GM19099 (cell line): ENCODE data around the gene ADAMTSL1.

Source experiments
- POLR2A ChIP-seq: IDR thresholded peaks from 3 replicates; pipeline ENCODE4 v1.6.1; 2011; ENCODE audit warnings: low read depth; ENCODE audit not compliant: insufficient read length; ENCODE audit errors: extremely low read depth

Gene ADAMTSL1

DNA sequence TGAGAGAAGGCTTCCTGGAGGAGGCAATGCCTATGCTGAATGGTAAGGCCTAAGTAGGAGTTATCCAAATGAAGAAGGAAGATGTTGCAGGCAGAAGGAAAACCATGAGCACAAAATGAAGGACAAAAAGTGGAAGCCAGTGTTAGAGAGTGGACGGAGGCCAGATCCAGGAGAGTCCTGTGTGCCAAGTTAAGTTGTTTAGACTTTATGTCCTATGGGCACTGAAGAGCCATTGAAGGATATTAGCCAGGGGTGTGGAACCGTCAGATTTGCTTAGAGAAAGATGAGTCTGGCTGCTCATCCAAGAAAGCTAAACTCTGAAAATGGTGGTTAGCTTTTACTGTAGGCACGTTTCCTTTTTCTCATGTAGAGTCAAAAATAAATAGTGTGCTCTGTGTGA, 254.7 kb downstream of the ADAMTSL1 start:
- TF ChIP-seq POLR2A: no peak

DNA sequence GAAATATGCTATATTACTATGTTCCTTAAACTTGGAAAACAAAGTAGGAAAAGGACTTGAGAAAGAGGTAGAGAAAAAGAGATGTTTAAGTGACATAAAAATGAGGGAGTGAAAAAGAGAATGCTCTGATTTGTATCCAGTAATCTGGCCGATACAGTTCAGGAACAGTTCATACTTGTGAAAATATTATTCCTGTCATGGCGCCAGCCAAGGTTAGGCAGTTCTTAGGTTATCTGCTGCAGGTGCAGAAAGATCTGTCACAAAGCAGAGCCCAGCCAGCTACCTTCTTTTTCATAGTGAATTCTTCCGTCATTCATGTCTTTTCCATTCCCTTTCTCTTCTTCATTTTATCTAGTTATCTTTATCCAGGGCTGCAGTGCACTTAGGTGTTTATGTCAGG, 256.3 kb downstream of the ADAMTSL1 start:
- TF ChIP-seq POLR2A: no peak

DNA sequence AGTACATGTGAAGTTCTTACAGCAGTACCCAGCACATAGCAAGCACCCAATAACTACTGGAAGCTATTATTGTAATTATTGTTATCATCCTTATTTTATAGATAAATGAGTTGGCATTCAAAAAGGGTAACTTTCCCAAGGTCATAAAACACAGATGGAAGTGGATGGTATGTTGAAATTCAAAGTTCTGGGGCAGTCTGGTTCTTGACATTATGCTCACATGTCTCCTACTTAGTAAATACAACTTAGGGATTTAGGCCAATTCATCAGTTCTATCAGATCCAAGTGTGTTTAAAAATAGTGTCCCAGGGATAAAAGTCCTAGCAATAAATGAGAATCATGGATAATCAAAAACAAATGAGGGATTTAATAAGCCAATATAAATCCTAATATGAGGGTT, 265.2 kb downstream of the ADAMTSL1 start:
- TF ChIP-seq POLR2A: no peak

DNA sequence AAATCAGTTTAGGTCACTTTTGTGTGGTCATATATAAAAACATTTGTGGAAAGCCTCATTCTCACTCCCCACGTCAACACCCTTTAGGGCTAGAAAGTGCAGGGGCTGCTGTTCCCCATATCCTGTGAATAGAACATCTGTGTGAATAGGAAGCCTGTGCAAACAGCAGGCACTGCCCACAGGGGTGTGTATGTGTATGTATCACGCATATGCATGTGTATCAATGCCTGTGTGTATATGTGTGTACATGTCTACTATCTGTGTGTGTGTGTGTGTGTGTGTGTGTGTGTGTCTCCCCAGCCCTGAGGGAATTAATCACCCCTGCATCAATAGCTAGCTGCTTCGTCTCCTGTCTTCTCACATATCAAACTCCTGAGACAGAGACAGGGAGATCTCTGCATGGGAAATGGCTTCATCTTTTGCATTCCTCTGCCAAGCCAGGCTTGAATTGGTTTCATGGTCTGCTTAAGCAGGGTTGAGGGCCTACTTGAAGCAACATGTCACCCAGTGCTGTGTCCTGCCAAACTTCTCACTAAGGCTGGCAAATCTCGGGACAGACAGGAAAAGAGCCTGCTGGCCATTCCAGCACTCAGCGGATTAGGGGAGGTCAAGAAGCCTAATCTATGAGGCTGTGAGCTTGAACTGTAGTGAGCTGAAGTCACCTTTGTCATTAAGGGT, 265.8 kb downstream of the ADAMTSL1 start:
- TF ChIP-seq POLR2A: no peak

DNA sequence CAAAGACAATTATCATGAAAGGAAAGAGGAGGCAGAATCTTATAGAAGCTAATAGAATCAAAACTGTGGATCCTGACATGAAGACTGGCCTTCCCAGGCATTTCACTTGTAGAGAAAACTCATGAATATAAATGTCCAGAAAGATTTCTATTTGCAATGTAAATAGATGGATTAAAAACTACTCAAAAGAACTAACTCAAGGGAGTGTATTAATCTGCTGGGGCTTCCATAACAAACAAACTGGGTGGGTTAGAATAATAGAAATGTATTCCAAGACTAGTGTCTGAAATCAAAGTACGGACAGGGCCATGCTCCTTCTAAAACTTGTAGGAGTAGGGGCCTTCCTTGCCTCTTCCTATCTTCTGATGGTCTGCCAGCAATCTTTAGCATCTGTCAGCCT, 267.4 kb downstream of the ADAMTSL1 start:
- no peak for TF ChIP-seq POLR2A

DNA sequence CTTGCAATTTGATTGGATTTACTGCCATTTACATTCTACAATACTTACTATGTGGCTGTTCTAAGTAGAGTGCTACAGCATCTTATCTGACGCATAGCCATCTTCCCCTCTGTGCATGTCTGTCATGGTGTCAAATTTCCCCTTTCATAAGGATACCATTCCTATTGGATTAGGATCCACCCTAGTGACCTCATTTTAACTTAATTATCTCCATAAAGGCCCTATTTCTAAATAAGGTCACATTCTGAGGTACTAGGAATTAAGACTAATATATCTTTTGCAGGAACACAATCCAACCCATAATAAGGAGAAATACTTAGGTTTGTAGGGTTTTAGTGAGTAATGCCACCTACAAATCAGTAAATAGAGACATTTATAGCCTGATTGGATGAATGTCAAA, 268.0 kb downstream of the ADAMTSL1 start:
- no peak for TF ChIP-seq POLR2A

DNA sequence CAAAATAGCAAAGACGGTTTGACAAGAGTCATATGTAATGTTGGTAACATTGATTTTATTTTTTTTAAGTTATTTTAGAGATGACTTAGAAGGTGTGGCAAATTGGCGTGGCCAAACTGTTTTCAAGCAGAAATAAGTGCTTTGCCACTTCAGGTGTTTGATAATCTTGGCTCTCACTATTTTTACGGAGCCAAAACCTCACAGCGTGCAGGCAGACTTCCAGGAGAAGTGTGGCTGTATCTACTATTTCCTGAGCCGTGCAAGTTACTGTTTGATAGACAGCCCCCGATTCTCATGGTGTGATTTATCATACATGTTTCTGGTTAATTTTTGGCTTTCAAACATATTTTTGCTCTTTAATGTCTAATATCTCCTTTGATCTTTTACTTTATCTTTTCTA, 269.5 kb downstream of the ADAMTSL1 start:
- TF ChIP-seq POLR2A: no peak

DNA sequence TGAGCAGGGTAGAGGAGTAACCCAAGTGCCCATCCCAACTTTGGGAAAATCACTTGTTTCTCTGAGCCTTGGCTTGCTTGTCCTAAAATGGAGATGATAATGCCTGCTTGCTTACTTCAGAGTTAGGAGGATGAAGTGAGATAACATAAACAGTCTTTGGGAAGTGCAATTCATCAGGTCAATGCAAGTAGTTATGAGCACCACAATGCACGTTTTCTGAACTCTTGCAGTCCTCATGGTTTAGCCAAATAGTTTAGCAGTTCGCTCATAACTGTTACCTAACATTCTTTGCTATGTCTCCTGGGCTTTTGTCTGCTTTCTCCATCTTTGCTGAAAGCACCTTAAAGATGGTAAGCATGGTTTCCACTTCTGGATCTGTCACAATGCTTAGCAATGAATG, 270.0 kb downstream of the ADAMTSL1 start:
- TF ChIP-seq POLR2A: no peak

DNA sequence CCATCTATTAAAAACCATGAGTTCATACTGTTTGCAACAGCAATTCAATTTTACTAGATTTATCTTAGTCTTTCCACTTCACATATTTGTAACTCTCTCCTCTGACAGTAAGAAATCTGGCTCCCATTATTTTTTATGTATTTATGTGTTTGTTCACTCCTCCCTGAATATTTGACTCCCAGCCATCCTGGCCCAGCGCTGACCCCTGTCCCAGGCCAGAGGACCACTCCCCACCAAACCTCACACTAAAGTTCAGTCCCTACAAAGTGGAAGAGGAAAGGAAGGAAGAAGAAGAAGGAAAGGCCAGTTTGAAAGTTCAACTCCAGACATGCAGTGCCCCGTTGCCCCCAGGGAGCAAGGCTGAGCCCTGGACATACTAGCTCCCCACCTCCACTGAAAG, 271.8 kb downstream of the ADAMTSL1 start:
- TF ChIP-seq POLR2A: no peak

DNA sequence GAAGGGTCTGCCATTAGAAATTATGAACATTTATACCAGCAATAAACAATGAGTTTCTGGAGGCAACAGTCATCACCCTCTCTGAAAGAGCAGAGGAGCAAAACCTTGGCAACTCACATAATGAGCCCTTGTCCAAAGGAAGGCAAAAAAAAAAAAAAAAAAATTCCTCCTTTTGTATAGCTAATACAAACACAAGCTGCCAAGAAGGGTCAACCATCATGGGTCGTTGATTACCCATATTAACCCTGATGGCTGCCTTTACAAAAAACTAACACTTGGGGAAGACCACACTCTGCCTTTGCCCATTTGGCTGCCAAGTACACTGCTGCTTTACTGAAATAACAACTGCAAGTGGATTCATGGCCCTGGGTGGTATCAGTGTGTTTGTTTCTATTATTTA, 272.7 kb downstream of the ADAMTSL1 start:
- no peak for TF ChIP-seq POLR2A

DNA sequence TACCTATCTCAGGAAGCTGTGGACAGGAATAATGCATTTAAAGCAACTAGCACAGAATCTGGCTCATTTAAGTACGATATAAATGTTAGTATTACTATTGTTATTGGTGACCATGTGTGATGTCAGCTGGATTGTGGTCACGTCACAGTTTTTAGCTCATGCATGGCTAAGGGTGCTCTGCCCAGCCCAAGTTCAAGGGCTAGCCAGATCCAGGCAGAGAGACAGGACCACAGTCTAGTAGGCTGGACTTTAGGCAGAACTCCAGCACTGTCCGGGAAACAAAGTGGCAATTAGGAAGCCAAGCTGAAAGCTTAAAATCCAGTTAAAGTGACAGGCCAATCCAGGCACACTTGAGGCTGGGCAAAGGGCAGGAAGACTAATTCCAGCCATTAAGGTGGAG, 273.6 kb downstream of the ADAMTSL1 start:
- no peak for TF ChIP-seq POLR2A

DNA sequence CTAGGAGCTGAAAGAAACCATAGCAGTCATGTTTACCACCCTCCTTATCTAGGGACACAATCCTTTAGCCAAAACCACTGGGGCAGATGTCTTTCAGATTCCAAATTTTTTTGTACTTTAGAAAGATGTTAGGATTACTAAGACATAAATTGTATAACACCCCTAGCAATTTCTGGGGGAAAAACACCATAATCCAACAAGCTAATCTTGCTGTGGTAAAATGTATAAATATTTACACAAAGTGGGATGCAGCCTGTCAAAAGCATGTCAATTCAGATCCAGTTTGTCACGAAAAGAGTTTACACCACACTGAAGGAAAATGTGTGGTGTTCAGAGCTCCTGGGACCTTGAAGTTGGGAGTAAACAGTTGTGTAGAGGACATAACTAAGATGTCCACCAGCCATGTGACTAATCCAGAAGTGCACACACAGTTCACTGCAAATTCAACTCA, 274.3 kb downstream of the ADAMTSL1 start:
- no peak for TF ChIP-seq POLR2A

DNA sequence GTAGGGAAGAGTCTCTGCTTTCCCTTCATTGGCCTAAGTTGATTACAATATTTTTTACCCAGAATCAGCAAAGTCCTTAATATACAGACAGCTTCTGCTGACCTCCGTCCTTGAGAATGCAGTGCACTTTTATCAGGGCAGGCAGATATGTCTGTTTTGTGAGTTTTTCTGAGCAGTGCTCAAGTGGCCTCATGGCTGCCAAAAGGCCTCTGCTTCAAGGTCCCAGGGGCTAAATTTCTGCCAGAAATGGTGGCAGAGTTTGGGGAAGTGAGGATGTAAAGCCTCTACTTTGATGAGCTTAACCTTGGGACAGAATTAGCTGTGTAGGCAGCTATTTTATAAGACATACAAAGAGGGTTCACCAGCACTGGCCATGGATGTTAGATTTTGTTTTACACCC, 275.8 kb downstream of the ADAMTSL1 start:
- TF ChIP-seq POLR2A: no peak

DNA sequence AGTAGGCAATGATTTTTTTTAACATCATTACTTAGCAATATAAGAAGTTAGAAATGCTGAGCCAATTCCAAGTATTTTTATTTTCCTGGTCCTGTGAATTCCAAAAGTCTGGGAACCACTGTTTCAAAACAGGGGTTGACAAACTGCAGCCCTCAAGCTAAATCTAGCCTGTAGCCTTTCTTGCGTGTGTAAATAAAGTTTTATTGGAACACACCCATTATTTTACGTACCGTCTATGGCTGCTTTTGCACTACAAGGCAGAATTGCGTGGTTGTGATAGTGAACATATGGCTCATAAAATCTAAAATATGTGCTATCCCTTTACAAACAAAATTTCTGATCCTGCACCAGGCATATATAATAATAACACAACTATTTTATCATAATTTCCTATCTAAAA, 280.0 kb downstream of the ADAMTSL1 start:
- no peak for TF ChIP-seq POLR2A

DNA sequence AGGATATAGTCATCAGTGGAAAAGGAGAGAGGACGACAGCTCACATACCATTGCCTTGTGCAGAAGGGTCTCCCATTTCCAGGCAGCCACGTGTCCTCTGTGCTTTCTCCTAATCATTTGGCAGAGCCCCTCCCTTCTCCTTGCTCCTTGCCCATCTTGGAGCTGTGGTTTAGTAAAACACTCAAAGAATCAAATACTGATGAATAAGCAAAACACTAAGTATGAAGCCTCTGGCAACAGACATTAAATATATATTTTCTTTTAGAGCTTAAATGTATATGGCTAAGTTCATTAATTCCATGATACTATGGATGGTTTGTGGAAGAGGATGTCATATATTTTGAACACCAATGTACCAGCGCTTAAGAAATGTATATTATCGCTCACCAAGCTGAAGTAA, 280.6 kb downstream of the ADAMTSL1 start:
- TF ChIP-seq POLR2A: no peak

DNA sequence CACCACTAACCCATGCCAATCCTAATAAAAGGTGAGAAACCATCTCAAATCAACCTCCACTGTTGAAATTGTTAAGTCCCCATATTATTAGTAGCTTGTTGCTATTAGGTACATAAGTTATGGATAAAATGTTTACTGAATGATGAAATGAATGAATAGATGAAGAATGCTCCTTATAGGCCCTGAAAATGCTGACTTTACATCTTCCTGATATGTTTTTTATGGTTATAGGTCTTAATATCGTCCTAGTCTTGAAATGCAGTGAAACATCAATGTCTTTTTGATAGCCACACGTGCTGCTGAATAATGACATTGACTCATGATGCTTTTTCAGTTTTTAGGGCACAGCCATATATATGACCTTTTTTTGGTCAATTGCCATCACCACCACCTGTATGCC, 281.3 kb downstream of the ADAMTSL1 start:
- TF ChIP-seq POLR2A: no peak

DNA sequence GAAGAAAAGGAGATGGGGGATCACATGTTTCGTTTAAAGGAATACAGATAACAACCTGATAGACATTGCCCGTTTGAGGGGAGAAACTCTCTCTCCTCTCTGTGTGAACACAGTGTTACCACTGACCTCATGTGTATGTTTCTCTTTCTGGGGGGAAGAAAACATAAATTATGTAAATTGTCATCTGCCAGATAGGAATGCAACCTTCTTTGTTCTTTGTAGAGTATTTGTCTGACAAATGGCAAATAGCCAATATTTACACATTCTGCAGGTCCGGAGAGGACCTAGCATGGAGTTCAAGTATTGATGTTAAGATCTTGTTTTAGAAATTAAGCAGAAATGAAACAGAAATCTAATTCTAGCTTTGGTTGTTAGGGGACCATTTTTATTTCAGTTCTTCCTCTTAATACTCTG, 282.8 kb downstream of the ADAMTSL1 start:
- TF ChIP-seq POLR2A: no peak
